Hepatocyte (in vitro differentiated cells): ENCODE results near the gene TEX51. TPM values are rescaled to one million over a fixed set of nuclear protein-coding genes. Genes with fewer than 3 reads are reported as not detected.

Experiments
- DNase-seq: peaks from one replicate; pipeline ENCODE4 v3.0.0-alpha.2; 2016; ENCODE audit warnings: low spot score
- H2AFZ ChIP-seq: fragments of 200-600 bp; sonication (generic); 2 replicates; pipeline ENCODE4 v1.6.0; 2016; ENCODE audit warnings: antibody characterized with exemption, mild to moderate bottlenecking
- H3K27ac ChIP-seq: fragments of 200-600 bp; sonication (generic); 2 replicates; pipeline ENCODE4 v1.5.1; 2016; ENCODE audit warnings: mild to moderate bottlenecking
- H3K27me3 ChIP-seq: fragments of 200-600 bp; sonication (generic); 2 replicates; pipeline ENCODE4 v1.6.1; 2016
- H3K36me3 ChIP-seq: fragments of 200-600 bp; sonication (generic); replicated peaks from 2 replicates; pipeline ENCODE4 v1.5.1; 2016; ENCODE audit warnings: low read depth; ENCODE audit not compliant: insufficient read depth
- H3K4me1 ChIP-seq: fragments of 200-600 bp; sonication (generic); 2 replicates; pipeline ENCODE4 v1.5.1; 2016; ENCODE audit warnings: mild to moderate bottlenecking, moderate library complexity; ENCODE audit not compliant: insufficient read depth
- H3K4me2 ChIP-seq: fragments of 200-600 bp; sonication (generic); 2 replicates; pipeline ENCODE4 v1.6.0; 2016
- H3K4me3 ChIP-seq: fragments of 200-600 bp; sonication (generic); 2 replicates; pipeline ENCODE4 v1.5.1; 2016; ENCODE audit warnings: mild to moderate bottlenecking
- H3K79me2 ChIP-seq: fragments of 200-600 bp; sonication (generic); 2 replicates; pipeline ENCODE4 v1.6.0; 2017; ENCODE audit warnings: mild to moderate bottlenecking
- H3K9me2 ChIP-seq: fragments of 200-600 bp; sonication (generic); replicated peaks from 2 replicates; pipeline ENCODE4 v1.6.0; 2017; ENCODE audit warnings: mild to moderate bottlenecking; ENCODE audit not compliant: insufficient read depth
- H3K9me3 ChIP-seq: fragments of 200-600 bp; sonication (generic); 2 replicates; pipeline ENCODE4 v1.5.1; 2016; ENCODE audit warnings: low read depth, mild to moderate bottlenecking
- H4K20me1 ChIP-seq: fragments of 200-600 bp; sonication (generic); 2 replicates; pipeline ENCODE4 v1.6.0; 2016; ENCODE audit warnings: mild to moderate bottlenecking; ENCODE audit not compliant: insufficient read depth, poor library complexity, severe bottlenecking
- EZH2 ChIP-seq: fragments of 200-600 bp; sonication (generic); IDR thresholded peaks from 2 replicates; pipeline ENCODE4 v1.6.1; 2016; ENCODE audit warnings: antibody characterized with exemption, mild to moderate bottlenecking, borderline replicate concordance
- EZH2phosphoT487 ChIP-seq: fragments of 200-600 bp; sonication (generic); IDR thresholded peaks from one replicate; pipeline ENCODE4 v1.6.1; 2018; ENCODE audit warnings: antibody characterized with exemption, mild to moderate bottlenecking, low read depth, moderate library complexity; ENCODE audit not compliant: unreplicated experiment, severe bottlenecking
- WGBS: methylation state at CpG from one replicate; pipeline ENCODE4 v1.1.6; 2016; ENCODE audit warnings: low lambda C conversion rate; ENCODE audit errors: missing lambda C conversion rate; 5-methylcytosine and 5-hydroxymethylcytosine counted together
- polyA plus RNA-seq: library from polyadenylated mRNA; unstranded; fragments of >200 nt; fragmentation: Nextera tagmentation; extraction: Ambion mirVana; gene quantifications from 2 replicates; pipeline ENCODE4 v1.2.1, GENCODE V29; 2016
- total RNA-seq: library from RNA; depleted of rRNA; stranded (reverse); fragments of >200 nt; gene quantifications from 2 replicates; pipeline ENCODE4 v1.2.3, GENCODE V29; 2014
- TF ChIP-seq, protein P1 (sequence below): fragments of 200-600 bp; sonication (generic); IDR thresholded peaks from 2 replicates; pipeline ENCODE4 v1.5.1; 2016; ENCODE audit warnings: antibody characterized with exemption, mild to moderate bottlenecking; ENCODE audit not compliant: poor library complexity

Gene TEX51
- total and polyA plus RNA-seq, 2 experiments from 2014 or later: not detected

DNA sequence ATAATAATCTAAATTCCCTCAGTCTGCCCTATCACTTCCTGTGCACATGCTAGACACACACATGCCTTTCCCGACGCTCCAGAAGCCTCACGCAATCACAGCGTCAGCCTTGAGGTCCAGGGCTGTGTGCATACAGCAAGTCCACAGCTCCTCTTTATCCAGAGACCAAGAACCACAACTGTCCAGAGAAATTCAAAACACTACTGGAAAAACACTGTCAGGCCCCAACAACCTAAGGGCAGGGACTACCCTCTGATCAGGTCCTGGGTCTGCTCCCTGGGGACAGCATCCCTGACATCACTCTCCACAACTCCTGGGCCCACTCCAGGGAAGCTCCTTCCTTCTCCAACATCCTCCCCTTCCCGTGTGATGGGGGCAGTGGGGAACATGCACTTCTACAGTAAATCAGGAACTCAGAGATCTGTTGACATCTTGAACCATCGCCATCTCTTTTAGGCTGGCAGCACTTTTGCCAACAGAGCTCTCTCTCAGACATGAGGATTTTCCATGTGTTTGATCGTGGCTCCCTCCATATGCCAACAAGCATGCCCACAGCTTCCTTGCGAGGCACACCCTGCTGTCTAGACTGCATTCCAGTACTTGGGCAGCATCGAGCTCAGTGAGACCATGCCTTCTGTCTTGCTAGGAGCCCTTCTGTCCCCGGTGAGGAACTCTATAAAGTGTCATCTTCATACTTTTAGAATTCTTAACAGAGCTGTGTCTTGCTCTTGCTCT, 15.4 kb downstream of the TEX51 start:
- Histone ChIP-seq H3K4me1 (no peaks in the 10 kb centered on the region), H3K27me3 (no peaks in the 10 kb centered on the region), H3K9me2 (no peaks in the 10 kb centered on the region), H2AFZ (no peak overlapping the region), H3K79me2 (no peaks in the 10 kb centered on the region), H3K36me3 (no peaks in the 10 kb centered on the region), H3K27ac (no peak overlapping the region), H4K20me1 (no peaks in the 10 kb centered on the region), H3K4me2 (no peak overlapping the region), H3K4me3 (no peak overlapping the region), H3K9me3 (no peaks in the 10 kb centered on the region)
- 89% methylated on average over 10 of the region's 10 CpGs for WGBS
- TF ChIP-seq, protein P1, sequence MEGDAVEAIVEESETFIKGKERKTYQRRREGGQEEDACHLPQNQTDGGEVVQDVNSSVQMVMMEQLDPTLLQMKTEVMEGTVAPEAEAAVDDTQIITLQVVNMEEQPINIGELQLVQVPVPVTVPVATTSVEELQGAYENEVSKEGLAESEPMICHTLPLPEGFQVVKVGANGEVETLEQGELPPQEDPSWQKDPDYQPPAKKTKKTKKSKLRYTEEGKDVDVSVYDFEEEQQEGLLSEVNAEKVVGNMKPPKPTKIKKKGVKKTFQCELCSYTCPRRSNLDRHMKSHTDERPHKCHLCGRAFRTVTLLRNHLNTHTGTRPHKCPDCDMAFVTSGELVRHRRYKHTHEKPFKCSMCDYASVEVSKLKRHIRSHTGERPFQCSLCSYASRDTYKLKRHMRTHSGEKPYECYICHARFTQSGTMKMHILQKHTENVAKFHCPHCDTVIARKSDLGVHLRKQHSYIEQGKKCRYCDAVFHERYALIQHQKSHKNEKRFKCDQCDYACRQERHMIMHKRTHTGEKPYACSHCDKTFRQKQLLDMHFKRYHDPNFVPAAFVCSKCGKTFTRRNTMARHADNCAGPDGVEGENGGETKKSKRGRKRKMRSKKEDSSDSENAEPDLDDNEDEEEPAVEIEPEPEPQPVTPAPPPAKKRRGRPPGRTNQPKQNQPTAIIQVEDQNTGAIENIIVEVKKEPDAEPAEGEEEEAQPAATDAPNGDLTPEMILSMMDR: no peak
- TF ChIP-seq EZH2: no peak
- no peak for TF ChIP-seq EZH2phosphoT487
- DNase-seq: no peak

DNA sequence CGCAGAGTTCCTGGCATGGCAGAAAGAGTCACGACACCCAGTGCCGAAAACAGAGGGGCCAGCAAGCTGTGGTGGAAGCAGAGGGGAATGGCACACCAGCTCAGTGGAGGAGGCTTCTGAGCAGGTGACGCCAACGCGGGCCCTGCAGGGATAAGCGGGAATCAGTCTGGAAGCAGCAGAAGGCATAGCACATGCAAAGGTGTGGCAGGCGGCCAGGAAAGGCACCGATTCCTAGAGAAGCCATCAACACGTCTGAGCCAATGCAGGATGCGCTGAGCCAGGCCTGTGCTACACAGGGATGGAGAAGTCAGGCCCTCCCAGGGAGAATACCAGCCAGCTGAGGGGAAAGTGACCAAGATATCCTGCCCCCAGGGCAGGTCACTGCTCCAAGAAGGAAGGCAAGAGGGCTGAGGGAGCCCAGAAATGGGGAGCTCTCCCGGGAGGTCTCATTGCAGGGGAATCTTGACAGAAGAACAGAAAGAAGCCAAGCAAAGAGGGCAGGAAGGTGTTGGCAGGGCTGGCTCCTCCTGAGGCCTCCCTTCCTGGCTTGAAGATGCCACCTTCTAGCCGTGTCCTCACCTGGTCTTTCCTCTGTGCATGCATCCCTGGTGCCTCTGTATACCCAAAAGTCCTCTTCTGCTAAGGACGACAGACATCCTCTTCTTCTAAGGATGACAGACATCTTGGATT, 16.3 kb downstream of the TEX51 start:
- no peak for TF ChIP-seq EZH2
- no peak for TF ChIP-seq EZH2phosphoT487
- TF ChIP-seq, protein P1: no peak
- no peaks in the 10 kb centered on the region for H3K9me3 ChIP-seq
- H2AFZ ChIP-seq: no peak overlapping the region
- no peaks in the 10 kb centered on the region for H4K20me1 ChIP-seq
- DNase-seq: no peak
- WGBS: 95% methylated on average over 14 of the region's 14 CpGs
- no peaks in the 10 kb centered on the region for H3K36me3 ChIP-seq
- no peaks in the 10 kb centered on the region for H3K79me2 ChIP-seq
- no peaks in the 10 kb centered on the region for H3K27me3 ChIP-seq
- H3K4me2 ChIP-seq: no peak overlapping the region
- no peak overlapping the region for H3K27ac ChIP-seq
- no peaks in the 10 kb centered on the region for H3K4me1 ChIP-seq
- no peaks in the 10 kb centered on the region for H3K9me2 ChIP-seq
- H3K4me3 ChIP-seq: no peak overlapping the region

DNA sequence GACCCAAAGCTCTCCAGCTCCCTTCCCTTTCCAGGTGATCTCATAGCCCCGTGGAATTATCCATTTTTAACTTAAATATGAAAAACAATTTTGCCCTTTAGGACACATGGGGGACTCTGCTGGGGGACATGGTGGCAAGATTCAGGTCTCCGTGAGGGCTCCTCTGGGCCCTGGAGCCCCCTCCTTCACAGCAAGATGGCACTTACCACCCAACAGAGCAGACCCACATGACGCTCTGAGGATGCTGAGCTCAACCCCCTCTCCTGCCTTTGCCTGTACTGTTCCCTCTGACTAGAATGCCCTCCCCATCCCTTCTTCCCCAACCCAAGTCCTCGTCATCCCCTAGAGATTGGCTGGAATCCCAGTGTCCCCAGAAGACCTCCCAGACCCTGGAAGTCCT, 17.2 kb downstream of the TEX51 start:
- Histone ChIP-seq H3K4me2 (no peak overlapping the region), H3K36me3 (no peaks in the 10 kb centered on the region), H3K79me2 (no peaks in the 10 kb centered on the region), H3K9me2 (no peaks in the 10 kb centered on the region), H3K4me1 (no peaks in the 10 kb centered on the region), H3K27me3 (no peaks in the 10 kb centered on the region), H3K27ac (no peak overlapping the region), H3K4me3 (no peak overlapping the region), H4K20me1 (no peaks in the 10 kb centered on the region), H3K9me3 (no peaks in the 10 kb centered on the region), H2AFZ (no peak overlapping the region)
- no peak for DNase-seq
- WGBS: 90% methylated on average over 4 of the region's 4 CpGs
- TF ChIP-seq, protein P1: no peak
- TF ChIP-seq EZH2: no peak
- no peak for TF ChIP-seq EZH2phosphoT487
